Spleen (tissue), 7 donors: Measurements from ENCODE around the gene CPSF4.

Source experiments
- POLR2A ChIP-seq, 3 donors: fragments of 450-650 bp; IDR thresholded peaks; one replicate each; pipeline ENCODE4 v1.5.1; 2017; ENCODE audit warnings: antibody characterized with exemption in 3 of 3, mild to moderate bottlenecking in 1 of 3
- POLR2AphosphoS5 ChIP-seq, 3 donors: sonication (generic); formaldehyde crosslinking; IDR thresholded peaks; one replicate each; pipeline ENCODE4 v1.5.1; 2017; ENCODE audit warnings: antibody characterized with exemption in 3 of 3
- TF ChIP-seq, protein P1 (sequence below), 11 experiments: fragments of 200-600 bp in 7 of 11; fragments of 450-650 bp in 4 of 11; sonication (generic) in 4 of 11; IDR thresholded peaks in 8 of 11; conservative IDR thresholded peaks in 3 of 11; 1 replicate in 7 of 11; 2 replicates in 4 of 11; pipeline versions ENCODE4 v1.4.0 to v1.8.0; 2016 to 2021; ENCODE audit warnings: antibody characterized with exemption in 11 of 11, inconsistent platforms in 4 of 11, mild to moderate bottlenecking in 1 of 11
- donor health status: DM: no; HTN: no; CAD: no; lungs with moderate emphysema.
- donor health status: DM: no; HTN: no; CAD: no.
- donor health status: DM: no; HTN: no; CAD: no.

DNA sequence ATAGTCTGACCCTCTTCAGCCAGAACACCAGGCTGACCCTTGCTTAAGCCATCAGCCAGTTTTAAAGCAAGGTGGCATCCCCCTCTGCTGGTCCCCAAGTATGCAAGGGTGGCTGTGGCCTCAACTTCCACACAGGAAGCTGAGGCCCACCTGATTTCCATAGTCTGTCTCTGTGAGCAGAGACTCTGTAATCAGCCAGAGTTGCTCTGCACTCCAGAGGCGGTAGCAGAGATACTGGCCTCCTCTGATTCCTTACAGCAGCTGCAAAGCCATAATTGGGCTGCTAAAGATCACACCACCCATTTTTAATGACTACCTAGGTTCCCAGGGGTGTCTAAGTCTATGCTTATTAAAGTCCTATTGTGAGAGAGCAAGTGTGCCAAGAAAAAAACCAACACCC, 32.2 kb upstream of the CPSF4 start:
- TF ChIP-seq, protein P1, sequence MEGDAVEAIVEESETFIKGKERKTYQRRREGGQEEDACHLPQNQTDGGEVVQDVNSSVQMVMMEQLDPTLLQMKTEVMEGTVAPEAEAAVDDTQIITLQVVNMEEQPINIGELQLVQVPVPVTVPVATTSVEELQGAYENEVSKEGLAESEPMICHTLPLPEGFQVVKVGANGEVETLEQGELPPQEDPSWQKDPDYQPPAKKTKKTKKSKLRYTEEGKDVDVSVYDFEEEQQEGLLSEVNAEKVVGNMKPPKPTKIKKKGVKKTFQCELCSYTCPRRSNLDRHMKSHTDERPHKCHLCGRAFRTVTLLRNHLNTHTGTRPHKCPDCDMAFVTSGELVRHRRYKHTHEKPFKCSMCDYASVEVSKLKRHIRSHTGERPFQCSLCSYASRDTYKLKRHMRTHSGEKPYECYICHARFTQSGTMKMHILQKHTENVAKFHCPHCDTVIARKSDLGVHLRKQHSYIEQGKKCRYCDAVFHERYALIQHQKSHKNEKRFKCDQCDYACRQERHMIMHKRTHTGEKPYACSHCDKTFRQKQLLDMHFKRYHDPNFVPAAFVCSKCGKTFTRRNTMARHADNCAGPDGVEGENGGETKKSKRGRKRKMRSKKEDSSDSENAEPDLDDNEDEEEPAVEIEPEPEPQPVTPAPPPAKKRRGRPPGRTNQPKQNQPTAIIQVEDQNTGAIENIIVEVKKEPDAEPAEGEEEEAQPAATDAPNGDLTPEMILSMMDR (IDR thresholded peaks at IDR 0.05 in 8 of 11, conservative IDR thresholded peaks at IDR 0.05 in 3 of 11): no peak
- TF ChIP-seq POLR2AphosphoS5 (IDR thresholded peaks at IDR 0.05): no peak
- no peak for TF ChIP-seq POLR2A (IDR thresholded peaks at IDR 0.05)
